Naive B cell (primary cell): ENCODE data around the gene LARP4B. TPM values are rescaled to one million over a fixed set of nuclear protein-coding genes. Genes with fewer than 3 reads are reported as not detected.

Experiments used
- ATAC-seq, 2 donors: fragments of 150-1000 bp; cut with Tn5 transposase; 2 replicates each; pipeline ENCODE4 v1.10.0; 2021; ENCODE audit warnings: low read depth in 2 of 2, mild to moderate bottlenecking in 2 of 2, moderate library complexity in 2 of 2
- DNase-seq: peaks from one replicate; pipeline ENCODE4 v3.0.0; 2022
- H3K27ac Mint-ChIP-seq, 6 donors: one replicate each; pipeline ENCODE4 v1.8.0; 2020 to 2022; ENCODE audit warnings: mild to moderate bottlenecking in 6 of 6, mixed read lengths in 6 of 6, moderate library complexity in 5 of 6, inconsistent platforms in 2 of 6
- H3K27me3 Mint-ChIP-seq, 3 donors: one replicate each; pipeline ENCODE4 v1.8.0; 2021 to 2022; ENCODE audit warnings: mixed read lengths in 3 of 3, mild to moderate bottlenecking in 1 of 3
- H3K36me3 Mint-ChIP-seq, 2 donors: one replicate each; pipeline ENCODE4 v1.8.0; 2020 to 2022; ENCODE audit warnings: mixed read lengths in 2 of 2, inconsistent platforms in 1 of 2, mild to moderate bottlenecking in 1 of 2
- H3K4me1 Mint-ChIP-seq, 3 donors: one replicate each; pipeline ENCODE4 v1.8.0; 2020 to 2022; ENCODE audit warnings: mixed read lengths in 3 of 3, inconsistent platforms in 1 of 3, mild to moderate bottlenecking in 1 of 3, moderate library complexity in 1 of 3
- H3K4me3 Mint-ChIP-seq, 8 donors: one replicate each; pipeline ENCODE4 v1.8.0; 2020 to 2022; ENCODE audit warnings: mild to moderate bottlenecking in 8 of 8, mixed read lengths in 8 of 8, moderate library complexity in 8 of 8, inconsistent platforms in 2 of 8
- H3K9me3 Mint-ChIP-seq, 7 donors: one replicate each; pipeline ENCODE4 v1.8.0; 2020 to 2022; ENCODE audit warnings: mixed read lengths in 7 of 7, mild to moderate bottlenecking in 5 of 7, inconsistent platforms in 2 of 7, moderate library complexity in 1 of 7
- polyA plus RNA-seq, 6 donors: library from polyadenylated mRNA; unstranded; fragments of 300-500 nt; fragmentation: Illumina TruSeq; gene quantifications; one replicate each; pipeline ENCODE4 v1.2.3, GENCODE V29; 2021; ENCODE audit warnings: low read depth in 6 of 6

LARP4B gene
- polyA plus RNA-seq, 6 donors from 2014 or later, result 19.3 to 42.8 (median 33.1) TPM

- Mint-ChIP-seq H3K27me3 (peaks cover 16 to 48% (median 20%) of the 10 kb centered on the region in 3 donors), H3K4me3 (peak overlapping the region in 1 of 8 donors; percentile 25), H3K27ac (no peak overlapping the region), H3K36me3 (no peaks in the 10 kb centered on the region), H3K9me3 (peaks cover 0 to 2% (median 0%) of the 10 kb centered on the region in 7 donors), H3K4me1 (no peaks in the 10 kb centered on the region)
- ATAC-seq (no peak), DNase-seq (no peak)
Measured at GRCh38 chr10:785861-786214, 145.7 kb downstream of the LARP4B start.

GRCh38 chr10:785089-785860 lies 146.2 kb downstream of the LARP4B start:
- no peak overlapping the region for H3K27ac Mint-ChIP-seq
- H3K9me3 Mint-ChIP-seq, result peaks cover 0 to 2% (median 0%) of the 10 kb centered on the region in 7 donors
- H3K27me3 Mint-ChIP-seq, result peaks cover 16 to 53% (median 20%) of the 10 kb centered on the region in 3 donors
- H3K36me3 Mint-ChIP-seq, result no peaks in the 10 kb centered on the region
- no peak for DNase-seq
- ATAC-seq, result no peak
- peak overlapping the region in 5 of 8 donors; percentile 8 to 48 (median 35) for H3K4me3 Mint-ChIP-seq
- no peaks in the 10 kb centered on the region for H3K4me1 Mint-ChIP-seq

- no peak overlapping the region for H3K27ac Mint-ChIP-seq
- ATAC-seq, result no peak
- no peaks in the 10 kb centered on the region for H3K36me3 Mint-ChIP-seq
- DNase-seq, result no peak
- H3K4me3 Mint-ChIP-seq, result peak overlapping the region in 6 of 8 donors; percentile 8 to 48 (median 28)
- peaks cover 16 to 59% (median 20%) of the 10 kb centered on the region in 3 donors for H3K27me3 Mint-ChIP-seq
- no peaks in the 10 kb centered on the region for H3K4me1 Mint-ChIP-seq
- peaks cover 0 to 2% (median 0%) of the 10 kb centered on the region in 7 donors for H3K9me3 Mint-ChIP-seq
Measured at GRCh38 chr10:784403-785088, 147.0 kb downstream of the LARP4B start.

- Mint-ChIP-seq H3K4me1 (no peaks in the 10 kb centered on the region), H3K9me3 (peaks cover 0 to 2% (median 0%) of the 10 kb centered on the region in 7 donors), H3K27me3 (peaks cover 16 to 59% (median 20%) of the 10 kb centered on the region in 3 donors), H3K36me3 (no peaks in the 10 kb centered on the region), H3K27ac (no peak overlapping the region), H3K4me3 (peak overlapping the region in 3 of 8 donors; percentile 2 to 66 (median 30))
- DNase-seq, result no peak
- no peak for ATAC-seq
Measured at GRCh38 chr10:782751-783648, 148.5 kb downstream of the LARP4B start.

GRCh38 chr10:780536-781524 lies 150.7 kb downstream of the LARP4B start:
- no peaks in the 10 kb centered on the region for H3K36me3 Mint-ChIP-seq

GRCh38 chr10:778626-779330 lies 152.7 kb downstream of the LARP4B start:
- Mint-ChIP-seq H3K27me3 (peaks cover 12 to 36% (median 16%) of the 10 kb centered on the region in 3 donors), H3K9me3 (no peaks in the 10 kb centered on the region), H3K4me3 (no peak overlapping the region), H3K36me3 (no peaks in the 10 kb centered on the region), H3K27ac (no peak overlapping the region), H3K4me1 (no peaks in the 10 kb centered on the region)
- DNase-seq (no peak), ATAC-seq (no peak)

More at GRCh38 chr10:780536-781524, 150.7 kb downstream of the LARP4B start:
- no peaks in the 10 kb centered on the region for H3K4me1 Mint-ChIP-seq
- H3K4me3 Mint-ChIP-seq, result no peak overlapping the region
- no peaks in the 10 kb centered on the region for H3K9me3 Mint-ChIP-seq
- H3K27ac Mint-ChIP-seq, result peak overlapping the region in 1 of 6 donors; percentile 27
- DNase-seq (no peak), ATAC-seq (no peak)
- peaks cover 16 to 48% (median 19%) of the 10 kb centered on the region in 3 donors for H3K27me3 Mint-ChIP-seq

- Mint-ChIP-seq H3K27me3 (peaks cover 12 to 30% (median 12%) of the 10 kb centered on the region in 3 donors), H3K9me3 (no peaks in the 10 kb centered on the region), H3K4me1 (no peaks in the 10 kb centered on the region), H3K4me3 (no peak overlapping the region), H3K27ac (peak overlapping the region in 1 of 6 donors; percentile 83), H3K36me3 (no peaks in the 10 kb centered on the region)
- DNase-seq (no peak), ATAC-seq (no peak)
Measured at GRCh38 chr10:777913-778479, 153.5 kb downstream of the LARP4B start.

GRCh38 chr10:776772-777171 lies 154.7 kb downstream of the LARP4B start:
- H3K4me3 Mint-ChIP-seq, result peak overlapping the region in 1 of 8 donors; percentile 25
- no peaks in the 10 kb centered on the region for H3K36me3 Mint-ChIP-seq
- no peaks in the 10 kb centered on the region for H3K9me3 Mint-ChIP-seq
- H3K4me1 Mint-ChIP-seq, result no peaks in the 10 kb centered on the region
- DNase-seq (no peak), ATAC-seq (no peak)
- H3K27me3 Mint-ChIP-seq, result peaks cover 3 to 18% (median 6%) of the 10 kb centered on the region in 3 donors
- no peak overlapping the region for H3K27ac Mint-ChIP-seq

GRCh38 chr10:775245-776075 lies 156.0 kb downstream of the LARP4B start:
- H3K4me3 Mint-ChIP-seq, result peak overlapping the region in 1 of 8 donors; percentile 40
- H3K36me3 Mint-ChIP-seq, result no peaks in the 10 kb centered on the region
- no peaks in the 10 kb centered on the region for H3K4me1 Mint-ChIP-seq
- peaks cover 0 to 7% (median 3%) of the 10 kb centered on the region in 7 donors for H3K9me3 Mint-ChIP-seq
- peak overlapping the region in 1 of 6 donors; percentile 60 for H3K27ac Mint-ChIP-seq
- ATAC-seq (no peak), DNase-seq (no peak)
- H3K27me3 Mint-ChIP-seq, result peaks cover 0 to 7% (median 0%) of the 10 kb centered on the region in 3 donors

GRCh38 chr10:774661-775244 lies 156.8 kb downstream of the LARP4B start:
- Mint-ChIP-seq H3K9me3 (peaks cover 0 to 10% (median 3%) of the 10 kb centered on the region in 7 donors), H3K27me3 (no peaks in the 10 kb centered on the region), H3K36me3 (no peaks in the 10 kb centered on the region), H3K4me3 (no peak overlapping the region), H3K27ac (peak overlapping the region in 1 of 6 donors; percentile 60), H3K4me1 (no peaks in the 10 kb centered on the region)
- no peak for DNase-seq
- ATAC-seq, result no peak
